Liver (tissue), 3 donors: Measurements from ENCODE around the gene CA10.

Experiments
- CTCF ChIP-seq: fragments of 150-350 bp; IDR thresholded peaks from 2 replicates; pipeline ENCODE4 v1.5.1; 2017; ENCODE audit warnings: improper control_type of control experiment, low read depth, low read length; ENCODE audit not compliant: missing input control
- EGR1 ChIP-seq, 2 donors: IDR thresholded peaks; 2 replicates each; pipeline ENCODE4 v1.6.1; 2016 to 2018; ENCODE audit warnings: antibody characterized with exemption in 2 of 2, low read depth in 2 of 2
- JUND ChIP-seq, 2 donors: IDR thresholded peaks; 2 replicates each; pipeline ENCODE4 v1.6.1; 2016; ENCODE audit warnings: antibody characterized with exemption in 2 of 2
- YY1 ChIP-seq: IDR thresholded peaks from 2 replicates; pipeline ENCODE4 v1.6.1; 2016; ENCODE audit warnings: antibody characterized with exemption, mild to moderate bottlenecking
- ZBTB33 ChIP-seq: IDR thresholded peaks from 2 replicates; pipeline ENCODE4 v1.6.1; 2016; ENCODE audit warnings: antibody characterized with exemption
- TF ChIP-seq, protein P1 (sequence below): IDR thresholded peaks from 2 replicates; pipeline ENCODE4 v1.6.1; 2016; ENCODE audit warnings: antibody characterized with exemption, mild to moderate bottlenecking
- donor health status: healthy.
- donor health status: healthy.

DNA sequence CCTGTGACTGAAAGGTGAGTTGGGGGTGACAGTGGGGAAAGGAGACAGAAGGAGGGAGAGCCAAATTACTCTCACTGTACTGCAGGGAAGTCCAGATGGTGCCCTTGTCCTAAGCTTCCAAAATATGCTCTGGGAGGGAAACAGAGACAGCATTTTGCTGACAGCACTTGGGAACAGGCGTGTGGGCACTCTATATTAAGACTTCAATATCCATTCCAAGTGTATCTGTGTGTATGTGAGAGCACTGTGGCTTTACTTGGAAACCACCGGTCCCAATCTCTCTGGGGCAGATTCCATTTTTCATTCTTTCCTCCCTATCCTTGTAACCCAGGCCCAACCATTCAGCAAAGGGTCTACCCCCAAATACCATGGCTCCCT is 490.8 kb downstream of the CA10 start:
- TF ChIP-seq YY1, result no peak
- no peak for TF ChIP-seq CTCF
- TF ChIP-seq ZBTB33, result no peak
- no peak for TF ChIP-seq EGR1 (IDR thresholded peaks at IDR 0.05; ENCODE audit: low read depth in 2 of 2)
- TF ChIP-seq, protein P1, sequence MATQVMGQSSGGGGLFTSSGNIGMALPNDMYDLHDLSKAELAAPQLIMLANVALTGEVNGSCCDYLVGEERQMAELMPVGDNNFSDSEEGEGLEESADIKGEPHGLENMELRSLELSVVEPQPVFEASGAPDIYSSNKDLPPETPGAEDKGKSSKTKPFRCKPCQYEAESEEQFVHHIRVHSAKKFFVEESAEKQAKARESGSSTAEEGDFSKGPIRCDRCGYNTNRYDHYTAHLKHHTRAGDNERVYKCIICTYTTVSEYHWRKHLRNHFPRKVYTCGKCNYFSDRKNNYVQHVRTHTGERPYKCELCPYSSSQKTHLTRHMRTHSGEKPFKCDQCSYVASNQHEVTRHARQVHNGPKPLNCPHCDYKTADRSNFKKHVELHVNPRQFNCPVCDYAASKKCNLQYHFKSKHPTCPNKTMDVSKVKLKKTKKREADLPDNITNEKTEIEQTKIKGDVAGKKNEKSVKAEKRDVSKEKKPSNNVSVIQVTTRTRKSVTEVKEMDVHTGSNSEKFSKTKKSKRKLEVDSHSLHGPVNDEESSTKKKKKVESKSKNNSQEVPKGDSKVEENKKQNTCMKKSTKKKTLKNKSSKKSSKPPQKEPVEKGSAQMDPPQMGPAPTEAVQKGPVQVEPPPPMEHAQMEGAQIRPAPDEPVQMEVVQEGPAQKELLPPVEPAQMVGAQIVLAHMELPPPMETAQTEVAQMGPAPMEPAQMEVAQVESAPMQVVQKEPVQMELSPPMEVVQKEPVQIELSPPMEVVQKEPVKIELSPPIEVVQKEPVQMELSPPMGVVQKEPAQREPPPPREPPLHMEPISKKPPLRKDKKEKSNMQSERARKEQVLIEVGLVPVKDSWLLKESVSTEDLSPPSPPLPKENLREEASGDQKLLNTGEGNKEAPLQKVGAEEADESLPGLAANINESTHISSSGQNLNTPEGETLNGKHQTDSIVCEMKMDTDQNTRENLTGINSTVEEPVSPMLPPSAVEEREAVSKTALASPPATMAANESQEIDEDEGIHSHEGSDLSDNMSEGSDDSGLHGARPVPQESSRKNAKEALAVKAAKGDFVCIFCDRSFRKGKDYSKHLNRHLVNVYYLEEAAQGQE, result no peak
- no peak for TF ChIP-seq JUND (IDR thresholded peaks at IDR 0.05)
